SHP77 treated with DMSO at 0.1 percent for 48 hours (cell line): Measurements from ENCODE around the gene MMRN2.
"Not testable (repeated sequence)": the region's sequence is repeated elsewhere in the genome, so short reads cannot be mapped to it uniquely, and the experiment has no call there.

ENCODE experiments used
- DNase-seq: peaks from one replicate; lab custom pipeline; 2025; lab: John Stamatoyannopoulos, UW

The MMRN2 gene

DNA sequence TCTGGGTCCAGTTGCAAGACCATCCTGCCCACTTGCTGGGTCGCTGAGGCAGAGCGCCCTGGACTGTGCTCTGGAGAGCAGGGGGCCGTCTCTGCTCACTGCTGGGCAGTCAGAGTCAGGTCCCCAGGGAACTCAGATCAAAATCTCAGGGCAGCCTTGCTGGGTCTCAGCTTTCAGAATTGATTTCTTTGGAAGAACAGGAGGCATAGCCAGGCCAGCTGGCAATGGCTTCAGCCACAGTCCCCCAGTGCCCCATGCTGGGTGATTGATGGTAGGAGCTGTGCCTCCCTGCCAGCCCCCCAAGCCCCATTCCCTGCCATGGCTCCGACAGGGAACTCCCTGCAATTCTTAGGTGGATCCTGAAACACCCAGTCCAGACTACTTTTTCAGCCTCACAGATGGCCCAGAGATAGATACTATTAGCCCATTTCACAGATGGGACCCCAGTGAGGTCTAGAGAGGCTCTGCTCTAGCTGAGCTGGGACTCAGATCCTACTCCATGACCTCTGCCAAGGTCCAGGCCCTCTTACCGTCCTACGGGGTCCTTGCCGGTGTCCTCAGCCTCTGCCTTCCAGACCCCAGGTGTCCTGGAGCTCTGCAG lies 467 bp downstream of the MMRN2 start:
- DNase-seq: no peak

DNA sequence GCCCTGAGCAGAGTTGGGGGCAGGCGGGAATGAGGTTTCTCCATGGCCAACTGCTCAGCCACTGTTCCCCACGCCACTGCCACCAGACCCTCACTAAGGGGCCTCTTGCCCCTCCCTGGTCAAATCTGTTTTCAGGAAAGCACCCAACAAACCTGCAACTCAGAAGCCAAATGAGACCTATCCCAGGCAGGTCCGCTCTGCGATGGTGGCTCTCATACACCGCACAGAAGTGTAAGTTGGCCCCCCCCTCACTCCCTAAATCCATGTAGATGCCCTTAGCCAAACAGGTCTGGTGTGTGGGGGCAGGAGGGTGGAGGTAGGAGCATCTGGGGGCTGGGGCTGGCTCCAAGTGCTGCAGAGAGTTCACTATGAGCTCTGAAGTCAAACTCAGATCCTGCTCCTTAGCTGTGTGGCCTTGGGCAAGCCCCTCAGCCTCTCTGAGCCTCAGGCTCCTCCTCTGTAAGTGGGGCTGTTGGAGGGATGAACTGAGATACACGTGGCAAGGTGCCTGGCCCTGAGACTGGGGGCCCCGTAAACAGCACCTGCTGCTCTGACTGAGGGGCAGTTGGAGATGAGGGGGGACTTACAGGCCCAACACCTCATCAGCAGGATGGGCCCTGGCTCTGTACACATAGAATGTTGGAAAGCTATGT lies 1.1 kb downstream of the MMRN2 start:
- no peak for DNase-seq

DNA sequence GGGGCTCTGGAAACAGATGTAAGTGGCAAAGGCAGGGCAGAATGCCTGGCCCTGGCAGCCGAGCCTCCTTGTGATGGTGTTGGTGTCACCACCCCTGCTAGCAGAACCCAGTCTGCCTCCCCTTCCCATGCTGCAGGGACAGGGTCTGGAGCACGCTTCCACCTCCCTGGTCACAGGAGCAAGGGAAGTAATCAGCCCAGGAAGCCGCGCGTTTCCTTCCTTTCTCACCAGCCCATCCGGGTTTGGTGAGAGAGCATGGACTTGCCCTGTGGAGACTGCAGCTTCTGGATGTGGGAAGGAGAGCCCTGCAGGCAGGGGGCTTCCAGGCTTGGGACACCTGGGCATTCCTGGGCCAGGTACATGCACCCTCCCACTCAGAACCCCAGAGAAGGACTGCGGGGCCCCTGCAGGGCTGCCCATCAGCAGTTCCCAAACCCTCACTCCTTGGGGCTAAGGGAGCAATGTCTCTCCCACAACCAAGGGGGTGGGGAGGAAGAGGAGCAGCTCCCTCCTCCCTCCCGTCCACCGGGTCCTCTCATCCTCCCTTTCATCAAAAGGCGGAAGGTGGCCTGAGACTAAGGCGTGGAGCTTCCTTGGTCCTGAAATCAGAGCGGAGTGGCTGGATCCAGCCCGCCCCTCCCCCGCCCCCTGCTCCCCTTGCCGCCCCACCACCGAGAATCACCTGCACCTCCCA lies 1.8 kb downstream of the MMRN2 start:
- DNase-seq: no peak

DNA sequence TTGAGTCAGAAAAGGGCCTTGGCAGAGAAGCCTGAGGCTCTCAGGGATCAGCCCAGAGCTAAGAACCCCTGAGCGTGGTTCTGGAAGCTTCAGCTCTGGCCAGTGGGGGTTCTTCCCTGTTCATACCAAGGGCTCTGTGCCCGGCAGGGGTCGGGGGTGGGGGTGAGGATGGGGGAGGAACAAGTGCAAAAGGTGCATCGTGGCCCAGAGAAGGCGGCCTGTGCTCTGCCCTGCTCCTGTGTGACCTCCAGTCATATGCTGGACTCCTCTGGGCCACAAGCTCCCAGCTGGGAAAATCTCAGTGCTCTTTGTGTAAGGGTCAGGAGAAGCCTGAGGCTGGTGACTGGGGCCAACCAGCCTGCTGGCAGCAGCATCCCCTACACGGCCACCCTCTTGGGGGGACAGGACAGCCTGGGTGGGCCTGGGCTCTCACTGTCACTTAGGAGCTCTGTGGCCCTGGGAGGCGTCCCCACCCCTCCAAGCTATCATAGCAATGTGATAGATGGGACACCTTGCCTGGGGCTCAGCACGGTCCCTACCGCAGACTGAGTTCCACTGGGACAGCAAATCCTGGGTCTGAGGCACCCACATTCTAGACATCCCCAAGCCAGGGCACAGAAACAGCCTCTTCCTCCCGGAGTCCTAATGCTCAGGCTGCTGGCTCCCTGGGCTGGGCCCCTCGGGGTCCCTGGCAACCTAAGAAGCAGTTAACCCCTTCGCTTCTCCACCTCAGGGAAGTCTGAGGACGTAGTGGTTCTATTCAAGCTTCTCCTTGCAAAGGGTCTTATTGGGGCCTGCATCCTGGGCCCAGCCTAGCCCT lies 2.5 kb downstream of the MMRN2 start:
- DNase-seq: no peak

- DNase-seq: no peak
These were observed 3.4 kb downstream of the MMRN2 start for GRCh38 chr10:86953747-86954680.

- DNase-seq: not testable (repeated sequence)
These were observed 4.7 kb downstream of the MMRN2 start for GRCh38 chr10:86952697-86953096.

DNA sequence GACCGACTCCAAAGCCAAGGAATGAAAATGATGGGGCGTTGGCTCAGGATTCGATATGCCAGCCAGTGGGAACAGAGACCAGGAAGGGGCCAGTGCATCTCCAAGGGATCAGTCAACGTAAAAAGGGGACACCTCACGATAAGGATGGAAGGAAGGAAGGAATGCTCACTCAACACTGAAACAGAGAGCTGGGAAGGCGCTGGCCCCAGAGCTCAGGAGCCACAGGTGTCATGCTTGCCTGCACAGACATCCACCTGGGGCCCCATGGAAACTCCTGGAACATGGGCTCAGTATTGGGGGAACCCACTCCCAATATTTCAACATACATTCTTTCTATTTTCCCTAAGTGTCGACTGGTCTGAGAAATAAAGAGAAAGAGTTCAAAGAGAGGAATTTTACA lies 5.3 kb downstream of the MMRN2 start:
- no peak for DNase-seq

DNA sequence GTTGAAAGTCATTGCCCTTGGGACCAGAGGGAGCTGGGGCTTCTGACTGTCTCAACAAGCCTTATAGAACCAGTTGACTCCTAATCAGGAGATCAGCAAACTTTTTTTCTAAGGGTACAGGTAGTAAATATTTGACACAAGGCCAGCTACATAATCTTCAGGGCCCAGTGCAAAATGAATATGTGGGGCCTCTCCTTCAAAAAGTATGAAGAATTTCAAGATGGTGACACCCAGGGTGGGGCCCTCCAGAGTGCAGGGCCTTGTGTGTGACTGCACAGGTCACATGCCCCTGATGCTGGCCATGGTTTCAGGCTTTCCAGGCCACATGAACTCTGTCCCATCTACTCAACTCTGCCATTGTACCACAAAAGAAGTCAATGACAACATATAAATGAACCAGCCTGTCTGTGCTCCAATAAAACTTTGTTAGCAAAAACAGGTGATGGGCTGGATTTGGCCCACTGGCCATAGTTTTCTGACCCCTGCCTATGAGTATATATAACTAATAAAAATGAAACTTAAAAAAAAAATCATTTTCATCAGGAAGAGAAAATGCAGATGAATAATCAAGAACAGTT lies 6.1 kb downstream of the MMRN2 start:
- no peak for DNase-seq

DNA sequence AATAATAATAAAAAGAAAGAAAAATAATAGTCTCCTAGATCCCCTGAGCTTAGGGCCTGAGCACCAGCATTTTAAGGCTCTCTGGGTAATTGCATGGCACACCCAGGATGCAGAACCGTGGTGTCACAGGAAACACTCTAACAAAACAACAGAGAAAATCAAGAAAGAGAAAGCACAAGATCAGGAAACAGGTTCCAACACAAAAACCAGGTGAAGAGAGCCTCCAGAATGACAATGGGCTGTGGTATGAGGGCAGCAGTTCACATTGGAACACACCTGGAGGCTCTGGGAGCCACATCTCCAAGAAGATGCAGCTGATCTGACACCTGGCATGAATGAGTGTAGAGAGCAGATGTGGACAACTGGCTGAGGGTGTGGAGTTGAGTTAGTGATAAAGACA lies 7.1 kb downstream of the MMRN2 start:
- DNase-seq: no peak

GRCh38 chr10:86947806-86948205 lies 9.6 kb downstream of the MMRN2 start:
- not testable (repeated sequence) for DNase-seq

- peak; percentile 64 for DNase-seq
These were observed 10.9 kb downstream of the MMRN2 start for GRCh38 chr10:86946213-86947155.

- DNase-seq: no peak
These were observed 11.8 kb downstream of the MMRN2 start for GRCh38 chr10:86945361-86946212.

- DNase-seq: no peak
These were observed 12.5 kb downstream of the MMRN2 start for GRCh38 chr10:86944907-86945306.

GRCh38 chr10:86944471-86944870 lies 12.9 kb downstream of the MMRN2 start:
- no peak for DNase-seq

GRCh38 chr10:86944031-86944419 lies 13.4 kb downstream of the MMRN2 start:
- DNase-seq: no peak

DNA sequence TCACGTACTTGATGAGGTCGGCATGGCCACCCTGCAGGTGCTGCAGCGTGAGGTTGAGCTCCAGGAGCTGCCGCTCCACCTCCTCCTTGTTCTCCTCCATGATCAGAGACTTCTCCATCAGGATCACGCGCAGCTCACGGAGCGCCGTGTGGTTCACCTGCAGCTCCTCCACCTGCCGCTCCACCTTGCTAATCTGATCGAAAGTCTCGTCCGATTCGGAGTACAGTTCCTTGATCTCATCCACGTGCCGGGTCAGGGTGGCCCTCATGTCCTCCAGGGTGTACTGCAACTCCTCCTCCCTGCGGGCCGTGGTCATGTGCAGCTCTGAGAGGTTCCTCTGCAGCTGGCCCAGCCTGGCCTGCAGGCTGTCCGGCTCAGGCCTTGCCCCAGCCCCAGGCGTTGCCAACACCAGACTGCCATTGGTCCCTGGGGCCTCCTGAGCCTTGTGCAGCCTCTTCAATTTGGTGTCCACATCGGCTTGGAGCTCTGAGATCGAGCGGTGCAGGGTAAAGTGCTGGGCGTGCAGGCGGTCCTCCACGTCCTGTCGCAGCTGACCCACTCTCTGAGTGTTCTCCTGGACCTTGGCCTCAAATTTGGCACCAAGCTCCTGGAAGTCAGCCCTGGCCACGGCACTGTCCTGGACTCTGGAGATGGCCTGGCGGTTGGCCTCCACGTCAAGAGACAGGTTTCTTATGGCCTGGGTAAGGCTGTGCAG lies 13.9 kb downstream of the MMRN2 start:
- no peak for DNase-seq

GRCh38 chr10:86942441-86943315 lies 14.7 kb downstream of the MMRN2 start:
- no peak for DNase-seq
